ENCODE measurements around the gene LRRC8C.
"Not testable (repeated sequence)": the region's sequence is repeated elsewhere in the genome, so short reads cannot be mapped to it uniquely, and the experiment has no call there.

The LRRC8C gene

GRCh38 chr1:89673251-89673650, 40.3 kb downstream of the LRRC8C start:
- no peak for DNase-seq

GRCh38 chr1:89675677-89676076, 42.8 kb downstream of the LRRC8C start:
- no peak for DNase-seq

- no peak for DNase-seq
Observed at GRCh38 chr1:89681045-89681729, 48.3 kb downstream of the LRRC8C start.

GRCh38 chr1:89682611-89683010, 49.7 kb downstream of the LRRC8C start:
- no peak for DNase-seq

- no peak for DNase-seq
Observed at GRCh38 chr1:89685461-89685860, 52.5 kb downstream of the LRRC8C start.

GRCh38 chr1:89686520-89686919, 53.6 kb downstream of the LRRC8C start:
- no peak for DNase-seq

- DNase-seq, result no peak
Observed at GRCh38 chr1:89687254-89687653, 54.3 kb downstream of the LRRC8C start.

- no peak for DNase-seq
Observed at GRCh38 chr1:89688607-89689006, 55.7 kb downstream of the LRRC8C start.

- no peak for DNase-seq
Observed at GRCh38 chr1:89689234-89689633, 56.3 kb downstream of the LRRC8C start.

- DNase-seq, result no peak
Observed at GRCh38 chr1:89690595-89690994, 57.7 kb downstream of the LRRC8C start.

GRCh38 chr1:89692601-89693521, 59.9 kb downstream of the LRRC8C start:
- no peak for DNase-seq

GRCh38 chr1:89695847-89696246, 62.9 kb downstream of the LRRC8C start:
- DNase-seq, result no peak

GRCh38 chr1:89697383-89697782, 64.5 kb downstream of the LRRC8C start:
- no peak for DNase-seq

GRCh38 chr1:89698020-89698560, 65.2 kb downstream of the LRRC8C start:
- no peak for DNase-seq

GRCh38 chr1:89698624-89699023, 65.7 kb downstream of the LRRC8C start:
- no peak for DNase-seq

- no peak for DNase-seq
Observed at GRCh38 chr1:89699451-89699986, 66.6 kb downstream of the LRRC8C start.

- DNase-seq, result no peak
Observed at GRCh38 chr1:89701746-89702241, 68.9 kb downstream of the LRRC8C start.

- DNase-seq, result no peak
Observed at GRCh38 chr1:89702520-89703045, 69.7 kb downstream of the LRRC8C start.

- no peak for DNase-seq
Observed at GRCh38 chr1:89703469-89703868, 70.5 kb downstream of the LRRC8C start.

GRCh38 chr1:89704014-89704413, 71.1 kb downstream of the LRRC8C start:
- DNase-seq, result no peak

GRCh38 chr1:89704885-89705284, 72.0 kb downstream of the LRRC8C start:
- DNase-seq, result not testable (repeated sequence)

GRCh38 chr1:89705901-89706699, 73.2 kb downstream of the LRRC8C start:
- no peak for DNase-seq

GRCh38 chr1:89706700-89707012, 73.7 kb downstream of the LRRC8C start:
- DNase-seq, result no peak
